Right lobe of liver (tissue), 6 donors: ENCODE data around the gene NEDD4L. TPM values are rescaled to one million over a fixed set of nuclear protein-coding genes. Genes with fewer than 3 reads are reported as not detected.
"Not testable (repeated sequence)": the region's sequence is repeated elsewhere in the genome, so short reads cannot be mapped to it uniquely, and the experiment has no call there.

Source experiments
- ATAC-seq, 4 donors: fragments of 200-7000 bp; cut with Tn5 transposase; one replicate each; pipeline ENCODE4 v1.9.1; 2020; ENCODE audit warnings: mild to moderate bottlenecking in 4 of 4, moderate library complexity in 4 of 4
- DNase-seq, 3 donors: peaks; one replicate each; pipeline ENCODE4 v3.0.0-alpha.2; 2020
- H3K27ac ChIP-seq, 3 donors: fragments of 200-600 bp; one replicate each; pipeline ENCODE4 v1.8.0; 2022
- H3K27me3 ChIP-seq, 2 donors: fragments of 200-600 bp; one replicate each; pipeline ENCODE4 v1.8.0; 2022
- H3K36me3 ChIP-seq, 4 donors: fragments of 200-600 bp; sonication (generic) in 1 of 4; one replicate each; pipeline versions ENCODE4 v1.5.1 to v1.8.0; 2017 to 2022; ENCODE audit warnings: control low read depth in 1 of 4
- H3K4me1 ChIP-seq, 4 donors: fragments of 200-600 bp; sonication (generic) in 1 of 4; one replicate each; pipeline versions ENCODE4 v1.5.1 to v1.8.0; 2017 to 2022; ENCODE audit warnings: control low read depth in 1 of 4
- H3K4me3 ChIP-seq, 3 donors: fragments of 200-600 bp; one replicate each; pipeline ENCODE4 v1.8.0; 2022
- H3K9me3 ChIP-seq, 4 donors: fragments of 200-600 bp; sonication (generic) in 1 of 4; one replicate each; pipeline versions ENCODE4 v1.5.1 to v1.8.0; 2017 to 2022; ENCODE audit warnings: control low read depth in 1 of 4
- POLR2A ChIP-seq: fragments of 450-650 bp; IDR thresholded peaks from one replicate; pipeline ENCODE4 v1.6.1; 2017; ENCODE audit warnings: antibody characterized with exemption, mild to moderate bottlenecking
- WGBS: methylation state at CpG from one replicate; pipeline ENCODE4 v1.1.6; 2018; ENCODE audit warnings: low coverage, low lambda C conversion rate; ENCODE audit not compliant: insufficient coverage; ENCODE audit errors: missing lambda C conversion rate; 5-methylcytosine and 5-hydroxymethylcytosine counted together
- intact Hi-C, 2 donors: fragments of 100-400 bp; cut with DNase I; formaldehyde crosslinking; loops; one replicate each; pipeline versions ENCODE4 v1.11.2 to v1.14.1; 2022
- total RNA-seq, 6 experiments: library from RNA; depleted of rRNA in 2 of 6; stranded (reverse); fragments of >200 nt in 2 of 6; fragmentation: NEBNext Ultra II Directional in 3 of 6; extraction: Animal tissue kit (Norgen Biotek cat#: 25700) in 3 of 6; gene quantifications; one replicate each; pipeline versions ENCODE4 v1.1.0 to v1.2.4, GENCODE V29; 2016 to 2023
- TF ChIP-seq, protein P1 (sequence below), 4 donors: fragments of 200-600 bp in 3 of 4; fragments of 450-650 bp in 1 of 4; IDR thresholded peaks; one replicate each; pipeline versions ENCODE4 v1.5.1 to v1.8.0; 2016 to 2022; ENCODE audit warnings: antibody characterized with exemption in 4 of 4, mild to moderate bottlenecking in 2 of 4
- donor health status: DM: no; HTN: yes; CAD: no.
- donor health status: DM: no; HTN: no; CAD: no.
- donor health status: DM: no; HTN: no; CAD: no.
- donor health status: DM: no; HTN: yes; CAD: no.
- donor health status: DM: no; HTN: yes; CAD: no.

The NEDD4L gene
- total RNA-seq, 6 experiments from 2014 or later: 21.5 to 41.0 (median 33.2) TPM

- ATAC-seq (peak; percentile 73 to 90 (median 83)), DNase-seq (peak in 1 of 3 donors; percentile 77)
- no peaks in the 10 kb centered on the region for H3K36me3 ChIP-seq
- peak overlapping the region in 2 of 3 donors; percentile 80 to 87 for H3K27ac ChIP-seq
- TF ChIP-seq POLR2A: no peak
- TF ChIP-seq, protein P1, sequence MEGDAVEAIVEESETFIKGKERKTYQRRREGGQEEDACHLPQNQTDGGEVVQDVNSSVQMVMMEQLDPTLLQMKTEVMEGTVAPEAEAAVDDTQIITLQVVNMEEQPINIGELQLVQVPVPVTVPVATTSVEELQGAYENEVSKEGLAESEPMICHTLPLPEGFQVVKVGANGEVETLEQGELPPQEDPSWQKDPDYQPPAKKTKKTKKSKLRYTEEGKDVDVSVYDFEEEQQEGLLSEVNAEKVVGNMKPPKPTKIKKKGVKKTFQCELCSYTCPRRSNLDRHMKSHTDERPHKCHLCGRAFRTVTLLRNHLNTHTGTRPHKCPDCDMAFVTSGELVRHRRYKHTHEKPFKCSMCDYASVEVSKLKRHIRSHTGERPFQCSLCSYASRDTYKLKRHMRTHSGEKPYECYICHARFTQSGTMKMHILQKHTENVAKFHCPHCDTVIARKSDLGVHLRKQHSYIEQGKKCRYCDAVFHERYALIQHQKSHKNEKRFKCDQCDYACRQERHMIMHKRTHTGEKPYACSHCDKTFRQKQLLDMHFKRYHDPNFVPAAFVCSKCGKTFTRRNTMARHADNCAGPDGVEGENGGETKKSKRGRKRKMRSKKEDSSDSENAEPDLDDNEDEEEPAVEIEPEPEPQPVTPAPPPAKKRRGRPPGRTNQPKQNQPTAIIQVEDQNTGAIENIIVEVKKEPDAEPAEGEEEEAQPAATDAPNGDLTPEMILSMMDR (IDR thresholded peaks at IDR 0.05): no peak
- no peaks in the 10 kb centered on the region for H3K9me3 ChIP-seq
- 30% methylated on average over 10 of the region's 10 CpGs for WGBS
- H3K27me3 ChIP-seq: no peaks in the 10 kb centered on the region
- no peak overlapping the region for H3K4me3 ChIP-seq
- H3K4me1 ChIP-seq: peaks cover 0 to 28% (median 13%) of the 10 kb centered on the region in 4 donors
- intact Hi-C loops: no loop called here
These were observed 233.0 kb downstream of the NEDD4L start for GRCh38 chr18:58276789-58277739.

- H3K36me3 ChIP-seq: no peaks in the 10 kb centered on the region
- DNase-seq (no peak), ATAC-seq (peak; percentile 27 to 49 (median 38))
- H3K4me1 ChIP-seq: peaks cover 0 to 30% (median 13%) of the 10 kb centered on the region in 4 donors
- 86% methylated on average over 4 of the region's 7 CpGs for WGBS
- no peaks in the 10 kb centered on the region for H3K9me3 ChIP-seq
- H3K27me3 ChIP-seq: no peaks in the 10 kb centered on the region
- peak overlapping the region in 2 of 3 donors; percentile 63 to 68 for H3K27ac ChIP-seq
- TF ChIP-seq, protein P1 (IDR thresholded peaks at IDR 0.05): no peak
- TF ChIP-seq POLR2A: no peak
- H3K4me3 ChIP-seq: no peak overlapping the region
- intact Hi-C loops: no loop called here
These were observed 235.6 kb downstream of the NEDD4L start for GRCh38 chr18:58279504-58280175.

DNA sequence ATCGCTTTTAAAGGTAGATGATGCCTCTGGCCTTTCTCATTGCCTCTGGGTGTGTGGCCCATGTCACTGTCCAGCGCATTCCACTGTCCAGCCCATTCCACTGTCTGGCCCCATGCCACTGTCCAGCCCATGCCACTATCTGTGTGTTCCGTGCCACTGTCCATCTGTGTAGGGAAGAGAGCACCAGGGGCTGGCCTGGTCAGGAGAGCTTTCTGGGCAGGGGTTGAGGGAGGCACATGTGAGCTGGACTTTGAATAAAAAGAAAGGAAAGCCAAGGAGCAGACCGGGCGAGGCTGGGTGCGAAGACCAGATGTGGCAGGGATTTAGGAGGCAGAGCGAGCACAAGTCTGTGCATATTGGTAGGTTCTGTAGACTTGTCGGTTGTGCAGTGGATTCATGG lies 236.2 kb downstream of the NEDD4L start:
- ATAC-seq (peak; percentile 73 to 88 (median 76)), DNase-seq (peak; percentile 72 to 79 (median 76))
- Histone ChIP-seq H3K27me3 (no peaks in the 10 kb centered on the region), H3K9me3 (no peaks in the 10 kb centered on the region), H3K4me1 (peaks cover 0 to 36% (median 13%) of the 10 kb centered on the region in 4 donors), H3K27ac (peak overlapping the region in 2 of 3 donors; percentile 63 to 68), H3K36me3 (no peaks in the 10 kb centered on the region), H3K4me3 (no peak overlapping the region)
- intact Hi-C loops: no loop called here
- WGBS: 60% methylated on average over 7 of the region's 8 CpGs
- TF ChIP-seq, protein P1 (IDR thresholded peaks at IDR 0.05): no peak
- TF ChIP-seq POLR2A: no peak

DNA sequence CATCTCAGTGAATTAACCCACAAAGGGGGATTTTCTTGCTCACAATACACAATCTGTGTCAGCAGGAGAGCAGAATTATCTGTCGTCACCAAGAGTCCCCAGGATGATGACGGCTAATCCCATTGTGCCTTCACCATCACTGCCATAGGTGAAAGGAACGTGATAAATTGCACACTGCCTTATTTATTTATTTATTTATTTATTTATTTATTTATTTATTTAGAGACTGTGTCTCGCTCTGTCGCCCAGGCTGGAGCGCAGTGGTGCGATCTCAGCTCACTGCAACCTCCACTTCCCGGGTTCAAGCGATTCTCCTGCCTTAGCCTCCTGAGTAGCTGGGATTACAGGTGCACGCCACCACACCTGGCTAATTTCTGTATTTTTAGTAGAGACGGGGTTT lies 238.8 kb downstream of the NEDD4L start:
- H3K27ac ChIP-seq, H3K36me3 ChIP-seq, H3K9me3 ChIP-seq, ATAC-seq, H3K4me3 ChIP-seq, H3K27me3 ChIP-seq, DNase-seq, intact Hi-C loops: not testable (repeated sequence)
- 96% methylated on average over 11 of the region's 11 CpGs for WGBS
- H3K4me1 ChIP-seq: peaks cover 0 to 45% (median 17%) of the 10 kb centered on the region in 4 donors
